Muscle layer of colon (tissue), 2 donors: ENCODE results near the gene CPEB4.

Experiments
- H3K27ac ChIP-seq: one replicate; pipeline ENCODE4 v1.7.0; 2013; ENCODE audit warnings: low read depth, mild to moderate bottlenecking, low read length, moderate library complexity
- H3K27me3 ChIP-seq, 2 donors: one replicate each; pipeline ENCODE4 v1.7.0; 2013; ENCODE audit warnings: low read length in 2 of 2, mild to moderate bottlenecking in 2 of 2; ENCODE audit not compliant: insufficient read depth in 2 of 2, control insufficient read depth in 1 of 2
- H3K36me3 ChIP-seq: one replicate; pipeline ENCODE4 v1.7.0; 2013; ENCODE audit warnings: mild to moderate bottlenecking, low read length; ENCODE audit not compliant: insufficient read depth
- H3K4me1 ChIP-seq: one replicate; pipeline ENCODE4 v1.7.0; 2013; ENCODE audit warnings: mild to moderate bottlenecking, low read length; ENCODE audit not compliant: insufficient read depth
- H3K4me3 ChIP-seq, 2 donors: one replicate each; pipeline ENCODE4 v1.7.0; 2013; ENCODE audit warnings: low read length in 2 of 2, low read depth in 1 of 2, mild to moderate bottlenecking in 1 of 2, moderate library complexity in 1 of 2
- H3K9ac ChIP-seq: one replicate; pipeline ENCODE4 v1.7.0; 2013; ENCODE audit warnings: low read length
- H3K9me3 ChIP-seq: one replicate; pipeline ENCODE4 v1.7.0; 2013; ENCODE audit warnings: mild to moderate bottlenecking, low read length
- donor health status: abdominal sarcoma.
- donor health status: Adenocarcinoma of cecum.

CPEB4 gene

GRCh38 chr5:173862047-173862477 lies 26.1 kb upstream of the CPEB4 start:
- Histone ChIP-seq H3K27me3 (no peaks in the 10 kb centered on the region), H3K4me1 (peaks cover 29% of the 10 kb centered on the region), H3K27ac (no peak overlapping the region), H3K9ac (no peak overlapping the region), H3K36me3 (no peaks in the 10 kb centered on the region), H3K9me3 (no peaks in the 10 kb centered on the region), H3K4me3 (no peak overlapping the region)

DNA sequence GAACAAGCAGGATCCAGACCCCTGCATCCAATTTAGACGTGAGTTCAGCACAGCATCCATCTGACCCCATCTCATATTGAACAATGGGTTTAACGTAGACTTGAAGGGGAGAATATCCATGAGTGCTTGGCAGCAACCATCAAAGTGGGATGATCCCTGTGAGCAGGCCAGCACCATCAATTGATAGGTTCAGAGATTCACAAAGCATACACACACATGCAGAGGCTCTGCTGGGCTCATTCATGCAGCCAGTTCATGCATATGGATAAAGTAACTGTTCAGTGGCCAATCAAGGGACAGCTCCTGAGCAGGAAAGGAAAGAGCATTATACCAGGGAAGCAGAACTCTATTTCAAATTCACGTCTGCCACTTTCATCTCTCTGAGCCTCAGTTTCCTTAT lies 24.8 kb upstream of the CPEB4 start:
- Histone ChIP-seq H3K27ac (no peak overlapping the region), H3K27me3 (no peaks in the 10 kb centered on the region)

DNA sequence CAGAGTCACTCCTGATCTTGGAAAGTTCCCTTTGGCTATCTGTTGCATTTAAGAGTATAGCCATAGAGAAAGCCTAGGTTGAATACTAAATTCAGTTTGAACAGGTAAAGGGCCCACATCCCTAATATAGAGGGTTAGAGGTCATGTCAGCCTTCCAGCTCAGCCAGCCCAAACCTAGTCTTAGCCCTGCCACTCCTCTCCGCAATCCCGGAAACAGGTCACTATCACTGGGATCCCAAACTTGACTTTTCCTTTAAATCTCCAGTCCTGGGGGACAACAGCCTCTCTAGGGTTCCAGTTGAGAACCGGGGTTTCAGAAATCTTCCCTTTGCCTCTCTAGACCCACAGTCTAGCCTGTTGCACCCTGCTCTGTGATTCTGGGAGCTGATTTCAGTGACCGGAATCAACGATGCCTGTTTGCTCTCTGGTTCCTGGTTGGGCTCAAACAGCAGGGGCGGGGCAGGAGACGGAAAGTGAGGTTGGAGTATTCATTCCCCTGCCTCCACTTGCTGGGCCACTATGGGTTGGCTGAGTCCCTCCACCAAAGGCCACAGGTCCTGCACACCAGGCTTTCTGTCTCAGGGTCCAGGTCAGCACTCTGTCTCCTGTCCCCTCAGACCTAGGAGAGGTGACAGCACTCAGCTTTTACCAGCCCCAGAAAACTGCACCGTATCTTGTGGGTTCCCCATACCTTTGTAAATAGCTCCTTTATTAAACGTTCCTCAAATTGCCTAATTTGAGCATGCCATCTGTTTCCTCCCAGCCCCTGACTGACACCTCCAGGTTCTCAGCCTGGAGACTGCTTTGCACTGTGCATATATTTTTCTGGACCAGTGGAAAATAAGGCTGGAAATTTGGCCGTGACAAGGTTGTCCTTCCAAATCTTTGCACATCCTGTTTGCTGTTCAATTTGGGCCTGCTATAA lies 23.8 kb upstream of the CPEB4 start:
- H3K4me3 ChIP-seq: no peak overlapping the region
- no peak overlapping the region for H3K9ac ChIP-seq
- no peak overlapping the region for H3K27ac ChIP-seq
- no peaks in the 10 kb centered on the region for H3K36me3 ChIP-seq
- peaks cover 12% of the 10 kb centered on the region for H3K4me1 ChIP-seq
- no peaks in the 10 kb centered on the region for H3K27me3 ChIP-seq
- H3K9me3 ChIP-seq: no peaks in the 10 kb centered on the region

More for the DNA sequence above, 24.8 kb upstream of the CPEB4 start:
- H3K9ac ChIP-seq: no peak overlapping the region
- H3K4me1 ChIP-seq: peaks cover 22% of the 10 kb centered on the region
- H3K4me3 ChIP-seq: no peak overlapping the region
- H3K36me3 ChIP-seq: no peaks in the 10 kb centered on the region
- H3K9me3 ChIP-seq: no peaks in the 10 kb centered on the region

DNA sequence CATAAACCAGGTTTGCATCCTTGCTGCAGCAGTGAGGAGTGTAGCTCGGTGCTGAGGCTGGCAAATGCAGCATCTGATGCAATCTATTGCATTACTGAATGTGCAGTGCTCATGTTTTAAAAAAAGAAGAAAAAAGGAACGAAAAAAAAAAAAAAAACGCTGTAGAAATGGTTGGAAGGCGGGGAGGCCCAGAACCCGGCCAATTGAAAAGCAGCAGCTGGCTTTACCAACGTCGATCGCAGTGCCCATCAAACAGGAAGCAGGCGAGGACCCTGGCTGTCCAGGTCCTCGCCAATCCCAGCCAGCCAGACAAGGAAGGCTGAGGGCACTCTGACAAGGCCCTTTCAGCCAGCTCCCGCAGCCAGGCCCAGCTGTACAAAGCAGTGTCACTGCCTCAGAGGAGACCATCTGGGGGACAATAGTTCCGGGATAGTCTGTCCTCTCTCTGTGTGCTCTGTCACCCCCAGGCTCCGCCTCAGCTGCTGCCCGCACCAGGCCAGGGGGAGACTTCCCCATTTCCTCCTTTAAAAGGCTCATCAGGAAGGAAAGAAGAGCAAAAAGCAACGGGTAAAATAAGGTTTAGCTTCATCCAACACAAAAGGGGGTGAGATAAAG lies 21.8 kb upstream of the CPEB4 start:
- Histone ChIP-seq H3K4me3 (no peak overlapping the region), H3K36me3 (no peaks in the 10 kb centered on the region), H3K27me3 (no peaks in the 10 kb centered on the region), H3K27ac (no peak overlapping the region), H3K9me3 (no peaks in the 10 kb centered on the region), H3K4me1 (peaks cover 8% of the 10 kb centered on the region), H3K9ac (no peak overlapping the region)

DNA sequence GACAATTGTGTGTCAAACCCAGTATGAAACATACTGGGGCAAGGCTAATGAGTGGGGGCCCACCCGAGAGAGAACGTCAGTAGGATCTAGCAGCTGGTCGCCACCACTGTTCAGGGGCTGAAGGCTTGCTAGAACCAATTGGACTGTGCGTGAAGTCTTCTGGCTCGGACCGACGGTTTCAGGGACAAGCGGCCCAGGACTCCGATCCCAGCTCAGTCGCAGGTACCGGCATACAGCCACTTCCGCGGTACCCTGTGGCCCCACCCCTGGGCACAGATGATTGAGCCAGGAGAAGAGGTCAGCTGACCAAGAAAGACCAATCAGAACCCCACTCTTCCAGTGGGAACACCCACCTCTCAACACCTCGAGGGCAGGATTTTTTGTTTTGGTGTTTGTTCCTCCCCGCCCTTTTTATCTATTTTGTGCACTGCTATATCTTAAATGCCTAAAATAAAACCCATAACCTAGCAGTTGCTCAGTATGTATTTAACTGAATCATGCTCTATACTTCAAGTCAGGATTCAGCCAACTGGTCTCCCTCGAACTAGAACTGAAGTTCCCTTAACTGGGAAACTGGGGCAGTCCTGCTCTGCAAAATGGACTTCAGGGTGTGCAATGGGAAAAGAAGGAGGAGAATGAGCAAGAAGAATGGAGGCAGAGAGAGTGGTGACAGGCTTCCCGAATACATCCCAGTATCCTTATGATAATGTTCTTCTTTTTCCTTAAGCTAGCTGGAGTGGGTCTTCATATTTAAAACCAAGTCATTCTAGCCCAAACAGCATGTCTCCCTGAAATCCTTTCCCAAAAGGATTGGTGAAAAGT lies 21.1 kb upstream of the CPEB4 start:
- H3K4me1 ChIP-seq: peaks cover 8% of the 10 kb centered on the region
- no peak overlapping the region for H3K9ac ChIP-seq
- no peaks in the 10 kb centered on the region for H3K27me3 ChIP-seq
- H3K9me3 ChIP-seq: no peaks in the 10 kb centered on the region
- no peak overlapping the region for H3K27ac ChIP-seq
- H3K36me3 ChIP-seq: no peaks in the 10 kb centered on the region
- H3K4me3 ChIP-seq: no peak overlapping the region

- H3K27ac ChIP-seq: no peak overlapping the region
Measured at GRCh38 chr5:173868096-173868880, 19.9 kb upstream of the CPEB4 start.

DNA sequence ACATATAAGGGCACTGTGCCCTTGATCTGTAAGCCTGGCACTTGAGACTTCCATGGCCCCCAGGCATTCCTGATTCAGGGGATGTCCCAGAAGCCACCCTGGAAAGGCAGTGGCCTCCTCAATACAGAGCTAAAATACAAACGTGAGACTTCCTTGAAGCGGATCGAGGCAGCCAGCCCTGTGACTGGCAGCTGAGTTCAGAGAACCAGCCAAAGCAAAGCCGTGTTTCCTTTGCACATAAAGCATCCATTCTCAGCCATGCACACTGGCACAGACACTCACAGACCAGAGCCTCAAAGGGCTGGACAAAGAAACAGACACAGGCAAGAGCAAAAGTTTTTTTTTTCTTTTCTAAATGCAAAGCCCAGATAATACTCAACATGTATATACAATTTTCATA lies 18.8 kb upstream of the CPEB4 start:
- Histone ChIP-seq H3K27ac (no peak overlapping the region), H3K36me3 (no peaks in the 10 kb centered on the region), H3K9me3 (no peaks in the 10 kb centered on the region), H3K27me3 (no peaks in the 10 kb centered on the region), H3K9ac (no peak overlapping the region), H3K4me1 (peaks cover 7% of the 10 kb centered on the region), H3K4me3 (no peak overlapping the region)

More at GRCh38 chr5:173868096-173868880, 19.9 kb upstream of the CPEB4 start:
- no peaks in the 10 kb centered on the region for H3K9me3 ChIP-seq
- H3K9ac ChIP-seq: no peak overlapping the region
- H3K27me3 ChIP-seq: no peaks in the 10 kb centered on the region
- peaks cover 8% of the 10 kb centered on the region for H3K4me1 ChIP-seq
- H3K36me3 ChIP-seq: no peaks in the 10 kb centered on the region
- H3K4me3 ChIP-seq: no peak overlapping the region

GRCh38 chr5:173872957-173873305 lies 15.2 kb upstream of the CPEB4 start:
- no peak overlapping the region for H3K27ac ChIP-seq

GRCh38 chr5:173873306-173873922 lies 14.7 kb upstream of the CPEB4 start:
- Histone ChIP-seq H3K36me3 (no peaks in the 10 kb centered on the region), H3K4me3 (no peak overlapping the region), H3K27me3 (no peaks in the 10 kb centered on the region), H3K27ac (no peak overlapping the region), H3K9ac (no peak overlapping the region), H3K4me1 (no peaks in the 10 kb centered on the region), H3K9me3 (no peaks in the 10 kb centered on the region)

More at GRCh38 chr5:173872957-173873305, 15.2 kb upstream of the CPEB4 start:
- no peaks in the 10 kb centered on the region for H3K27me3 ChIP-seq
- H3K9ac ChIP-seq: no peak overlapping the region
- no peak overlapping the region for H3K4me3 ChIP-seq
- no peaks in the 10 kb centered on the region for H3K9me3 ChIP-seq
- no peaks in the 10 kb centered on the region for H3K36me3 ChIP-seq
- no peaks in the 10 kb centered on the region for H3K4me1 ChIP-seq

GRCh38 chr5:173875189-173875588 lies 13.0 kb upstream of the CPEB4 start:
- Histone ChIP-seq H3K27ac (no peak overlapping the region), H3K9ac (no peak overlapping the region), H3K27me3 (no peaks in the 10 kb centered on the region), H3K9me3 (no peaks in the 10 kb centered on the region), H3K4me1 (no peaks in the 10 kb centered on the region), H3K4me3 (no peak overlapping the region), H3K36me3 (no peaks in the 10 kb centered on the region)
